Activated CD8-positive, alpha-beta memory T cell treated with anti-CD3 and anti-CD28 coated beads, Interleukin-2, amount 50 U/mL, for 24 hours (primary cell): Measurements from ENCODE around the gene EGFL7.
"Not testable (repeated sequence)": the region's sequence is repeated elsewhere in the genome, so short reads cannot be mapped to it uniquely, and the experiment has no call there.

ENCODE experiments used
- DNase-seq: peaks from one replicate; pipeline ENCODE4 v3.0.0-alpha.2; 2020; ENCODE audit errors: extremely low read depth

The EGFL7 gene

GRCh38 chr9:136697146-136697820 lies 34.6 kb downstream of the EGFL7 start:
- no peak for DNase-seq

- DNase-seq, result no peak
Observed at GRCh38 chr9:136697821-136698526, 35.3 kb downstream of the EGFL7 start.

- no peak for DNase-seq
Observed at GRCh38 chr9:136698635-136699246, 36.0 kb downstream of the EGFL7 start.

GRCh38 chr9:136700304-136700703 lies 37.6 kb downstream of the EGFL7 start:
- DNase-seq, result no peak

- DNase-seq, result peak; percentile 58
Observed at GRCh38 chr9:136700959-136701667, 38.4 kb downstream of the EGFL7 start.

- no peak for DNase-seq
Observed at GRCh38 chr9:136701668-136702053, 38.9 kb downstream of the EGFL7 start.

- no peak for DNase-seq
Observed at GRCh38 chr9:136703276-136703860, 40.7 kb downstream of the EGFL7 start.

- DNase-seq, result not testable (repeated sequence)
Observed at GRCh38 chr9:136704741-136705140, 42.0 kb downstream of the EGFL7 start.

- no peak for DNase-seq
Observed at GRCh38 chr9:136705564-136705963, 42.8 kb downstream of the EGFL7 start.

GRCh38 chr9:136707011-136707410 lies 44.3 kb downstream of the EGFL7 start:
- DNase-seq, result no peak

GRCh38 chr9:136707849-136708517 lies 45.3 kb downstream of the EGFL7 start:
- DNase-seq, result no peak

GRCh38 chr9:136709454-136710109 lies 46.9 kb downstream of the EGFL7 start:
- no peak for DNase-seq

- no peak for DNase-seq
Observed at GRCh38 chr9:136710543-136710942, 47.8 kb downstream of the EGFL7 start.

- DNase-seq, result not testable (repeated sequence)
Observed at GRCh38 chr9:136711219-136711648, 48.5 kb downstream of the EGFL7 start.

GRCh38 chr9:136711751-136712689 lies 49.3 kb downstream of the EGFL7 start, which contains the start of gene DIPK1B:
DIPK1B (plus strand) TSS chr9:136712572; CDS start chr9:136712666, 94 bp downstream.
- DNase-seq, result no peak

- DNase-seq, result no peak
Observed at GRCh38 chr9:136712690-136713544, 50.2 kb downstream of the EGFL7 start.

GRCh38 chr9:136713550-136713949 lies 50.8 kb downstream of the EGFL7 start:
- no peak for DNase-seq

GRCh38 chr9:136714096-136714892 lies 51.6 kb downstream of the EGFL7 start:
- DNase-seq, result no peak
